HepG2 (cell line): ENCODE results near the gene ATP7B. TPM values are rescaled to one million over a fixed set of nuclear protein-coding genes. Genes with fewer than 3 reads are reported as not detected.

Experiments used
- DR1 ChIP-seq: sonication (generic); formaldehyde crosslinking; IDR thresholded peaks from 2 replicates; pipeline ENCODE4 v1.8.0; 2021; ENCODE audit warnings: mild to moderate bottlenecking, missing genetic modification reagents, inconsistent platforms
- HNF4G ChIP-seq, 2 experiments: sonication (generic) in 1 of 2; formaldehyde crosslinking in 1 of 2; IDR thresholded peaks; 2 replicates each; pipeline versions ENCODE4 v1.4.0 to v1.6.1; 2011 to 2020; ENCODE audit warnings: borderline replicate concordance in 2 of 2, low read depth in 2 of 2, mild to moderate bottlenecking in 2 of 2, low read length in 1 of 2, missing genetic modification reagents in 1 of 2, moderate library complexity in 1 of 2
- KLF13 ChIP-seq: sonication (generic); formaldehyde crosslinking; IDR thresholded peaks from 2 replicates; pipeline ENCODE4 v1.4.0; 2020; ENCODE audit warnings: mild to moderate bottlenecking, missing genetic modification reagents
- MATR3 ChIP-seq: sonication (generic); formaldehyde crosslinking; IDR thresholded peaks from 2 replicates; pipeline ENCODE4 v1.4.0; 2020; ENCODE audit warnings: missing genetic modification reagents
- MYNN ChIP-seq: sonication (generic); formaldehyde crosslinking; IDR thresholded peaks from 2 replicates; pipeline ENCODE4 v1.4.0; 2020; ENCODE audit warnings: mild to moderate bottlenecking, low read depth, missing genetic modification reagents
- RCOR2 ChIP-seq: IDR thresholded peaks from 2 replicates; pipeline ENCODE4 v1.6.1; 2016; ENCODE audit warnings: missing biosample characterization, missing genetic modification reagents
- REL ChIP-seq: sonication (generic); formaldehyde crosslinking; conservative IDR thresholded peaks from 2 replicates; pipeline ENCODE4 v1.8.0; 2022; ENCODE audit warnings: mild to moderate bottlenecking, missing genetic modification reagents, moderate library complexity
- SNRNP70 ChIP-seq: fragments of 200-400 bp; formaldehyde crosslinking; IDR thresholded peaks from 2 replicates; pipeline ENCODE4 v1.6.1; 2017; ENCODE audit warnings: mild to moderate bottlenecking, low read depth, low read length, moderate library complexity
- SYNCRIP ChIP-seq: fragments of 200-400 bp; formaldehyde crosslinking; IDR thresholded peaks from 2 replicates; pipeline ENCODE4 v1.6.1; 2018; ENCODE audit warnings: mild to moderate bottlenecking, low read depth, low read length; ENCODE audit not compliant: insufficient read depth
- TBX2 ChIP-seq: sonication (generic); formaldehyde crosslinking; IDR thresholded peaks from 2 replicates; pipeline ENCODE4 v1.5.0; 2020; ENCODE audit warnings: missing genetic modification reagents, mild to moderate bottlenecking, borderline replicate concordance
- TCF7 ChIP-seq: sonication (generic); IDR thresholded peaks from 2 replicates; pipeline ENCODE4 v1.6.1; 2016; ENCODE audit warnings: antibody characterized with exemption, low read depth
- ZFP62 ChIP-seq: sonication (generic); formaldehyde crosslinking; IDR thresholded peaks from 2 replicates; pipeline ENCODE4 v1.4.0; 2020; ENCODE audit warnings: missing genetic modification reagents
- ZMYM3 ChIP-seq: sonication (generic); formaldehyde crosslinking; IDR thresholded peaks from 2 replicates; pipeline ENCODE4 v1.5.1; 2020; ENCODE audit warnings: mild to moderate bottlenecking, missing genetic modification reagents
- ZNF530 ChIP-seq: sonication (generic); formaldehyde crosslinking; IDR thresholded peaks from 2 replicates; pipeline ENCODE4 v1.5.0; 2020; ENCODE audit warnings: low read depth, mild to moderate bottlenecking, missing genetic modification reagents
- ZNF556 ChIP-seq: sonication (generic); formaldehyde crosslinking; IDR thresholded peaks from 2 replicates; pipeline ENCODE4 v1.4.0; 2020; ENCODE audit warnings: mild to moderate bottlenecking, missing genetic modification reagents, borderline replicate concordance
- ZSCAN12 ChIP-seq: sonication (generic); formaldehyde crosslinking; IDR thresholded peaks from 2 replicates; pipeline ENCODE4 v1.9.0; 2021; ENCODE audit warnings: mild to moderate bottlenecking, missing genetic modification reagents
- polyA plus RNA-seq, 8 experiments: library from polyadenylated mRNA; depleted of rRNA in 3 of 8; stranded (reverse) in 7 of 8; unstranded in 1 of 8; fragments of >200 nt; fragmentation: Illumina TruSeq in 4 of 8; extraction: Trizol in 4 of 8; gene quantifications; 2 replicates each; pipeline versions ENCODE4 v1.2.1 to v1.2.3, GENCODE V29; 2011 to 2016; ENCODE audit warnings: low read depth in 4 of 8, missing spikeins in 1 of 8, mixed read lengths in 1 of 8; ENCODE audit not compliant: insufficient read depth in 1 of 8
- total RNA-seq, 5 experiments: library from RNA; depleted of rRNA; stranded (reverse); fragments of >200 nt; fragmentation: Illumina TruSeq; extraction: Trizol; gene quantifications; 2 replicates each; pipeline ENCODE4 v1.2.3, GENCODE V29; 2016; ENCODE audit warnings: low read depth in 1 of 5
- TF ChIP-seq, protein P1 (sequence below): IDR thresholded peaks from 2 replicates; pipeline ENCODE4 v1.6.1; 2016; ENCODE audit warnings: missing compliant biosample characterization, missing genetic modification reagents, borderline replicate concordance
- TF ChIP-seq, protein P2 (sequence below), 2 experiments: sonication (generic) in 1 of 2; formaldehyde crosslinking in 1 of 2; IDR thresholded peaks; 2 replicates each; pipeline versions ENCODE4 v1.4.0 to v1.6.1; 2018 to 2020; ENCODE audit warnings: missing genetic modification reagents in 2 of 2, borderline replicate concordance in 1 of 2, low read depth in 1 of 2, mild to moderate bottlenecking in 1 of 2, missing biosample characterization in 1 of 2
- TF ChIP-seq, protein P3 (sequence below): sonication (generic); formaldehyde crosslinking; IDR thresholded peaks from 2 replicates; pipeline ENCODE4 v1.8.1; 2023; ENCODE audit warnings: mild to moderate bottlenecking, missing genetic modification reagents, borderline replicate concordance
- TF ChIP-seq, protein P4 (sequence below): sonication (generic); formaldehyde crosslinking; IDR thresholded peaks from 2 replicates; pipeline ENCODE4 v1.4.0; 2020; ENCODE audit warnings: missing genetic modification reagents
- TF ChIP-seq, protein P5 (sequence below): IDR thresholded peaks from 2 replicates; pipeline ENCODE4 v1.6.1; 2016; ENCODE audit warnings: mild to moderate bottlenecking

The ATP7B gene
- total and polyA plus RNA-seq, 2 of the 13 experiments (the other 11 are each of a cell fraction or from before 2014, with no cell fraction given) = 31.8 to 57.4 TPM

DNA sequence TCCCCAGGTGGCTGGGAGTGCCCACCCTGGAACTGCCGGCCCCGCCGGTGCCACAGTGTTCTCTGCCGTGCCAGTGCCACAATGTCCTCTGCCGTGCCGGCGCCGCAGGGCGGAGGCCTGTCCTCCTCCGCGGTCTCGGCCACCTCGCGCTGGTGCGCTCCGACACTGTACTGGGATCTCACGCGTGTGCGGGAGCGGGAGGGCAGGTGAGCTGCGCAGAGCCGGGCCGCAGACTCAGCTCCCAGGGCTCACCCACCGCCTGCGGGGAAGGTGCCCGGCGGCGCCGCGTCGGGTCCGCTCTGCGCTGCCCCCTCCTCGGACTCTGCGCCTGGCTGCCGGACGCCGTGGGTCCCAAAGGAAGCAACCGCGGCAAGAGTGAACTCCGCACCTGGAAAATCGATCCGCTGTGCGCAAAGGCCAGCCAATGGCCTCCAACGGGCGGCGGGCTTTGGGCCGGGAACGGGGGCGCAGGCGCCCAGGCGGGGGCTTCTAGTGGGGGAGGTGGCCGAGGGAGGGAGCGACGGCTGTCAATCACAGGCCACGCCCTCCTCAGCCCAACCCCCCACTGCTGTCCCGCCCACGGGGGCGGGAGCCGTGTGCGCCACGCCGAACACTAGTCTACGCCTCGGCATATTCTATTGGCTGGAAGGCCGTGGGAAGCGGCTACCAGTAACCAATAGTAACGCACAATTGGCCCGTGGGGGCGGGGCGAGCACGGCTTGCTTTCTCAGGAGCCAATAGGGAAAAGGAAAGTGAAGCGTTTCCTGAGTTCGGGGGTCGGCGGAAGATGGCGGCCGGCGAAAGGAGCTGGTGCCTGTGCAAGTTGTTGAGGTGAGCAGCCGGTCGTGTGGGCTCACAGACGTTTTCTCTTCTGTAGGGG lies 622 bp upstream of the ATP7B start, which contains the start of gene ALG11 (continued):
- TF ChIP-seq, protein P1, sequence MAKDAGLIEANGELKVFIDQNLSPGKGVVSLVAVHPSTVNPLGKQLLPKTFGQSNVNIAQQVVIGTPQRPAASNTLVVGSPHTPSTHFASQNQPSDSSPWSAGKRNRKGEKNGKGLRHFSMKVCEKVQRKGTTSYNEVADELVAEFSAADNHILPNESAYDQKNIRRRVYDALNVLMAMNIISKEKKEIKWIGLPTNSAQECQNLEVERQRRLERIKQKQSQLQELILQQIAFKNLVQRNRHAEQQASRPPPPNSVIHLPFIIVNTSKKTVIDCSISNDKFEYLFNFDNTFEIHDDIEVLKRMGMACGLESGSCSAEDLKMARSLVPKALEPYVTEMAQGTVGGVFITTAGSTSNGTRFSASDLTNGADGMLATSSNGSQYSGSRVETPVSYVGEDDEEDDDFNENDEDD (CRISPR knock-in tag) = peak; percentile 59; the same call in 1 of the 2 replicates
- no peak for TF ChIP-seq TCF7
- peak; percentile 20; the same call in 1 of the 2 replicates for TF ChIP-seq ZMYM3 (CRISPR knock-in tag)
- TF ChIP-seq HNF4G (IDR thresholded peaks at IDR 0.05; ENCODE audit: borderline replicate concordance, low read depth, low read length) = peak; percentile 98
- TF ChIP-seq HNF4G (CRISPR knock-in tag; IDR thresholded peaks at IDR 0.05; ENCODE audit: borderline replicate concordance, low read depth) = peak; percentile 100
- TF ChIP-seq REL (CRISPR knock-in tag) = 0 out of 2 replicates have a peak, but pooled peaks have one; percentile 60
- no peak for TF ChIP-seq SNRNP70
- TF ChIP-seq MYNN (CRISPR knock-in tag) = peak; percentile 28; the same call in 1 of the 2 replicates
- TF ChIP-seq ZSCAN12 (CRISPR knock-in tag) = no peak; the same call in 1 of the 2 replicates
- peak; percentile 82 for TF ChIP-seq RCOR2 (CRISPR knock-in tag)
- no peak for TF ChIP-seq SYNCRIP
- TF ChIP-seq MATR3 (CRISPR knock-in tag) = no peak
- peak; percentile 96 for TF ChIP-seq TBX2 (CRISPR knock-in tag)
- no peak for TF ChIP-seq ZNF530 (CRISPR knock-in tag)
- TF ChIP-seq, protein P2, sequence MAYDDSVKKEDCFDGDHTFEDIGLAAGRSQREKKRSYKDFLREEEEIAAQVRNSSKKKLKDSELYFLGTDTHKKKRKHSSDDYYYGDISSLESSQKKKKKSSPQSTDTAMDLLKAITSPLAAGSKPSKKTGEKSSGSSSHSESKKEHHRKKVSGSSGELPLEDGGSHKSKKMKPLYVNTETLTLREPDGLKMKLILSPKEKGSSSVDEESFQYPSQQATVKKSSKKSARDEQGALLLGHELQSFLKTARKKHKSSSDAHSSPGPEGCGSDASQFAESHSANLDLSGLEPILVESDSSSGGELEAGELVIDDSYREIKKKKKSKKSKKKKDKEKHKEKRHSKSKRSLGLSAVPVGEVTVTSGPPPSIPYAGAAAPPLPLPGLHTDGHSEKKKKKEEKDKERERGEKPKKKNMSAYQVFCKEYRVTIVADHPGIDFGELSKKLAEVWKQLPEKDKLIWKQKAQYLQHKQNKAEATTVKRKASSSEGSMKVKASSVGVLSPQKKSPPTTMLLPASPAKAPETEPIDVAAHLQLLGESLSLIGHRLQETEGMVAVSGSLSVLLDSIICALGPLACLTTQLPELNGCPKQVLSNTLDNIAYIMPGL (CRISPR knock-in tag; IDR thresholded peaks at IDR 0.05; ENCODE audit: borderline replicate concordance in 1 of 2, low read depth in 1 of 2) = peak; percentile 83 to 90
- peak; percentile 69; the same call in 1 of the 2 replicates for TF ChIP-seq DR1
- TF ChIP-seq, protein P3, sequence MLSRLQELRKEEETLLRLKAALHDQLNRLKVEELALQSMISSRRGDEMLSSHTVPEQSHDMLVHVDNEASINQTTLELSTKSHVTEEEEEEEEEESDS (CRISPR knock-in tag) = no peak
- no peak for TF ChIP-seq KLF13
- no peak for TF ChIP-seq ZFP62 (CRISPR knock-in tag)
- TF ChIP-seq, protein P4, sequence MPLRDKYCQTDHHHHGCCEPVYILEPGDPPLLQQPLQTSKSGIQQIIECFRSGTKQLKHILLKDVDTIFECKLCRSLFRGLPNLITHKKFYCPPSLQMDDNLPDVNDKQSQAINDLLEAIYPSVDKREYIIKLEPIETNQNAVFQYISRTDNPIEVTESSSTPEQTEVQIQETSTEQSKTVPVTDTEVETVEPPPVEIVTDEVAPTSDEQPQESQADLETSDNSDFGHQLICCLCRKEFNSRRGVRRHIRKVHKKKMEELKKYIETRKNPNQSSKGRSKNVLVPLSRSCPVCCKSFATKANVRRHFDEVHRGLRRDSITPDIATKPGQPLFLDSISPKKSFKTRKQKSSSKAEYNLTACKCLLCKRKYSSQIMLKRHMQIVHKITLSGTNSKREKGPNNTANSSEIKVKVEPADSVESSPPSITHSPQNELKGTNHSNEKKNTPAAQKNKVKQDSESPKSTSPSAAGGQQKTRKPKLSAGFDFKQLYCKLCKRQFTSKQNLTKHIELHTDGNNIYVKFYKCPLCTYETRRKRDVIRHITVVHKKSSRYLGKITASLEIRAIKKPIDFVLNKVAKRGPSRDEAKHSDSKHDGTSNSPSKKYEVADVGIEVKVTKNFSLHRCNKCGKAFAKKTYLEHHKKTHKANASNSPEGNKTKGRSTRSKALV (CRISPR knock-in tag) = peak; percentile 91
- TF ChIP-seq ZNF556 (CRISPR knock-in tag) = peak; percentile 95
- TF ChIP-seq, protein P5, sequence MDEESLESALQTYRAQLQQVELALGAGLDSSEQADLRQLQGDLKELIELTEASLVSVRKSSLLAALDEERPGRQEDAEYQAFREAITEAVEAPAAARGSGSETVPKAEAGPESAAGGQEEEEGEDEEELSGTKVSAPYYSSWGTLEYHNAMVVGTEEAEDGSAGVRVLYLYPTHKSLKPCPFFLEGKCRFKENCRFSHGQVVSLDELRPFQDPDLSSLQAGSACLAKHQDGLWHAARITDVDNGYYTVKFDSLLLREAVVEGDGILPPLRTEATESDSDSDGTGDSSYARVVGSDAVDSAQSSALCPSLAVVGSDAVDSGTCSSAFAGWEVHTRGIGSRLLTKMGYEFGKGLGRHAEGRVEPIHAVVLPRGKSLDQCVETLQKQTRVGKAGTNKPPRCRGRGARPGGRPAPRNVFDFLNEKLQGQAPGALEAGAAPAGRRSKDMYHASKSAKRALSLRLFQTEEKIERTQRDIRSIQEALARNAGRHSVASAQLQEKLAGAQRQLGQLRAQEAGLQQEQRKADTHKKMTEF = peak; percentile 98
